HG03280 (cell line): ENCODE results near the gene NUDT16.
"Not testable (repeated sequence)": the region's sequence is repeated elsewhere in the genome, so short reads cannot be mapped to it uniquely, and the experiment has no call there.

ENCODE experiments used
- ATAC-seq: cut with Tn5 transposase; IDR thresholded peaks from one replicate; pipeline ENCODE4 v1.9.1; 2021; ENCODE audit warnings: mild to moderate bottlenecking, moderate library complexity; ENCODE audit not compliant: unreplicated experiment

NUDT16 gene

GRCh38 chr3:131381445-131382291 lies at the start of gene NUDT16:
NUDT16 (plus strand) TSS chr3:131381774; CDS start chr3:131381805, 31 bp downstream.
- ATAC-seq = peak; percentile 99

DNA sequence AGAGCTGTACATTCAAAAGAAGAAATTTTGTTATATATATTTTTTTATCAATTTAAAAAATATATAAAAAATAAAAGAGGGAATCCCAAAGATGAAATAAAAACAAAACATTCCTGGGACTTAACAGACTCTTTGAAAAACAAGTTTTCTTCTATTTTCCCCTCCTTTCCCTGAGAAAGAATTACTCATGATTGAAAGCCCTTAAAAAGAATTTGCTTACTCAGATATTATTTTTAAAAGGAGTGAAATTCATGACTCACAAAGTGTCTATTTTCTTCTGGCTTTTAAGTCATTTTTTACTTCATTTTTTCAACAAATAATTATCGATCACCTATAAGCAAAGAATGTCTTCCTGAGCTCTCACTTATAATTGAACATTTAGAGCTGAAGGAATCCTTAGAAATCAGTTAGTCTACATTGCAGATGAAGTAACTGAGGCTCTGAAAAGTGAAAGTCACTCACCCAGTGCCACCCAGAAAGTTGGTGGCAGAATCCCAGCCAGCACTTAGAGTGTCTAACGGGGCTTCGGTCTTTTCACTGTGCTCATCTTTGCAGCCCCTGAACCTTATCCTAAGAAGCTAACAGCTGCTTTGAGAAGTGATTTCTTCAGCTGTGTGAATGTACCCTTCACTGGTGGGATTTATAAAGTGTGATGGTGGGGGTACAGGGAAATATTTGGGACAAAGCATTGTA lies 42.5 kb upstream of the NUDT16 start:
- no peak for ATAC-seq

- no peak for ATAC-seq
Observed at GRCh38 chr3:131341761-131342160, 39.8 kb upstream of the NUDT16 start.

DNA sequence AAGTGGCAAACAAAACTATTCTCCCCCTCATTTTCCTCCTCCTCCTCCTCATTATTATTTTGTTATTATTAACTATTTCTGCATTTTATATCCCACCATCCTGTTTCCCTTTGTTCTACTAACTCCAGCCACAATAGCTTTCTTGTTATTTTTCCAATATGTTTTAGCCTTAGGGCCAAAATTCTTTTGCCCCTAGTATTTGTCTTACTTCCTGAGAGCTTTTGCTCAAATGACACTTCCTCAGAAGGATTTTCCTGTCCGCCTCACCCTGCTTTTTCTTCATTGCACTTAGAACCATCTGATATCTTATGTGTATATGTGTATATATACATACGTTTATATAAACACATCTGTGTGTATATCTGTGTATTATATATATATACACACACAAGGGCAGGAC lies 32.7 kb upstream of the NUDT16 start:
- no peak for ATAC-seq

- no peak for ATAC-seq
Observed at GRCh38 chr3:131349454-131349853, 32.1 kb upstream of the NUDT16 start.

GRCh38 chr3:131349946-131350347 lies 31.6 kb upstream of the NUDT16 start:
- ATAC-seq = no peak

- no peak for ATAC-seq
Observed at GRCh38 chr3:131350506-131350905, 31.1 kb upstream of the NUDT16 start.

DNA sequence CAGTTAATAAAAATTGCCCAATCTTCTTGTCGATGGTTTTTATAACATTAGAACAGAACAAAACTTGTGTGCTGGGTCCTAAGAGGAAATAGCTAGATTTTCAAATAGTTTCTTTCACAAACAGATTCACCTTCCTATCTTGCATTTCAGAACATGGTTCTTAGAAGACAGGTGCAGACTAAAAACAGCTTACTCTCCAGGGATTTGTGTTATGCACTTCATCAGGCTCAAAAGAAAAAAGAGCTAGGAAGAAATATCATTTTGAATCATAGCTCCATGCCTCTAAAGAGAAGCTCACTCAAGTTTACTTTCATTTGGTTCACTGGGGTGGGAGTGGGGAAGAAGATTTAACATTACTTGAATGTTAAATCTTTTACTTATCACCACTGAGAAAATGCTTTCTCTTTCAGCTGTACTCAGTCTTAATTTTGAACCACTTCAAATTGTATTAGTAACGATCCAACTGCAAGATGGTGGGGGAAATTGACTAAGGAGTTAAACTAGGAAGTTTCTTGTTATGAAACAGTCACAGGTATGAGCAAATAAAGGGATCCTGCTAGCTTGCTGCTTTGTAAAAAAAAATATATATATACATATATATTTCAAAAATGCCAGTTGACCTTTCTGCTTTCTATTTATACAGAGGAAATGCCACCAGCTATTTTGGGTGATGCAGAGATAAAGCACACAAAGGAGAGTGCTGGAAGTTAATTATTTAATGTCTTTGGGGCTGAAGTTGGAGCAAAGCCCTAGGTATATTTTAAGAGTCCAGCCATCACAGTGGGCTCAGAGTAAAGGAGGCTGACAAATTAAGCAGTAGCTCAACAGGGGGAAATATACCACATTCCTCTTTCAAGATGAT lies 28.3 kb upstream of the NUDT16 start:
- no peak for ATAC-seq

DNA sequence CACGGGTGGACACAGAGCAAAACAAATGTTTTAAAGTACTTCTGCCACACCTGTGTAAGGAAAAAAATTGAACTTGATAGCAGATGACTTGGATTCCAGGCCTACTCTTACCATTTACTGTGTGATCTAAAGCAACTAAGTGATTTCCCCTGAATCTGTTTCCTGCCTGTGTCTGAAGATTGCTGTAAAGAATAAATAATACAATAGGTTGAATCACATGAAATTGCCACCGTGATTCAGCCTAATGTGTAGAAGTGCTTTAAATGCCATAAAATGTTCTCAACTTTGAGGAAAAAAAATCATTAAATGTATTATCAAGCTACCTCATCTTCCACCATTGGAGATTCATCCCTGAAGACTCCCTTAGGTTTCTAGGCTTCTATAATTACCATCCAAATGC lies 27.6 kb upstream of the NUDT16 start:
- ATAC-seq = no peak

- no peak for ATAC-seq
Observed at GRCh38 chr3:131356006-131356595, 25.5 kb upstream of the NUDT16 start.

DNA sequence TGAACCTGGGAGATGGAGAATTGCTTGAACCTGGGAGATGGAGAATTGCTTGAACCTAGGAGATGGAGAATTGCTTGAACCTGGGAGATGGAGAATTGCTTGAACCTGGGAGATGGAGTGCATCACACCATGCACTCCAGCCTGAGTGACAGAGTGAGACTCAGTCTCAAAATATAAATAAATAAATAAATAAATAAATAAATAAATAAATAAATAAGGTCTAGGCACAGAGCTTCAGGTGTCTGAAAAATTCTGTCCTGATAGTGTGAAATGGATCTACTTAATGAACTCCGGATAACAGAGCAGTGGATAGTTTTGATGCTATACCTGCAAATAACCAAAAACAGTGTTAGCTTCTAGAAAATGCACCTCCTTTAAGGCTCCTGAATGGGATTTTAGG lies 24.3 kb upstream of the NUDT16 start:
- no peak for ATAC-seq

DNA sequence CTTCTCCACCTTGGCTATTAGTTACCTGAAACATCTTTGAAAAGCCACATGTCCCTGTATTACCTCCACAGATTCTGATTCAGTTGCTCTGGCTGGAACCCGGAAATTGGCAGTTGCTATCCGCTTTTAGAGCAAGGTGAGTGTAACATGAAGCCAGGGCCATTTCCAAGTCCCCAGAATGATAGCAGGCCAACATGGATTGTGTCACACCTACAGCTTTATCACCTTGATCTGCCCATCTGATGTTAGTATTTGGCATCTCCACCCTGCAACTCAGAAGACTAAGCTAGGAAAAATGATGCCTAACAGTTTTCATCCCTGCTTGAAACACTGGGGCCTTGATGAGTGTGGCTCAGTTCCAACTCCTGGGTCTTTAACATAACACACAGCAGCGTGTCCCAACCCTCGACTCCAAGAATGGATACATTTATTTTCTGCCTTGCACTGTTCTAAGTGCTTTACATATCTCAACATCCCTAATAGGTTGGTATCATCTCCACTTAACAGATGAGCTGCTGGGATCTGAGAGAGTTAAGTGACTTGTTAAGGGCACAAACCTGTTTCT lies 21.3 kb upstream of the NUDT16 start:
- ATAC-seq = no peak

GRCh38 chr3:131361066-131361463 lies 20.5 kb upstream of the NUDT16 start:
- not testable (repeated sequence) for ATAC-seq

GRCh38 chr3:131361464-131362421 lies 19.8 kb upstream of the NUDT16 start:
- no peak for ATAC-seq

- no peak for ATAC-seq
Observed at GRCh38 chr3:131363275-131363674, 18.3 kb upstream of the NUDT16 start.

DNA sequence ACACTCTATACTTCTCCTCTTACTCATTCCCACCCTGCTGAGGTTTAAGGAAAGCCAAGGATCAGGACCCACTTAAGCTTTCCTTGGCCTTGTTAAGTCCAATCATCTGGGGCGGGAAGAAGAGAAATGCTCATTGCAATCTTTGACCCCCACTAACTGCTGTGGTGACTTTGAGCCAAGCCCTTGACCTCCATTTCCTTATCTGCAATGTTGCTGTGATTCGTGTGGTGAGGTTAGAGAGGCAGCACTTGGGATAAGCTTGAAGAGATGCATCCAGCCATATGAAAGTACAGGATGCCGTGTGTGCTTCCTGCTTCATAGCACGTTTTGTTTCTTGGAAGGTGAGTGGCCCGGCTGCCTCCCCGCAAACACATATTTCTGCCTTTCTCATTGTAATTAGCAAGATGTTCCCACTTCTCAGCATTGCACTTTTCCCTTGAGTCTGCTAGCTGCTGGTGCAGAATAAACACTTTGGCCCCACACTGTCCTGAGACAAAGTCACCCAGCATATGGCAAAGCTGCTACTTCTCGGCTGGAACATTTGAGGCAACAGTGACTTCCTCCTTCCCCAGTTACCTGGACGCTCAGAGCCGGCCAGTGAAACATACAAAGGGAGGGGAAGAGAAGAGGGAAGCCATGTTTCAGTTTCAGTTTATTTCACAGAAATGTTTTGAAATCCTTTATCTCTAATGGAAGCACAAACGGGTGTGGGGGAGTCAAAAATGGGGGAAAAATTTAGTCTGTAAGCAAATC lies 10.5 kb upstream of the NUDT16 start:
- ATAC-seq = no peak

DNA sequence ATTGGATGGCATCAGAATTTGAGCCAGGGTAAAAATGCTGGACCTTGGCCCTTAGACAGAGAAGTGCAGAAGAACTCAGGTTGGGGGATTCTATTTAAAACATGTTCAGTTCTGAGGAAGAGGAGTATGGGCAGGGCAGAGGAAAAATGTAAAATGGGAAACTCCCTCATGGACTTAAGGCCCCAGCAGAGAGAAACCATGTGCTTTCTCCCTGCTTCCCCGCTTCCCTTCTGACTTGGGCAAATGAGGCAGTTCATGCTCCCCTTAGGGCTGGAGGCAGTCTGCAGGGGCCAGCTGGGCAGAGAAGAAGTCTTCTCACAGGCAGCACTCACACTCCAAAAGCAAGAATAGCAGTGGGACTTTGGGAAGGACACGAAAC lies 9.9 kb upstream of the NUDT16 start:
- no peak for ATAC-seq

DNA sequence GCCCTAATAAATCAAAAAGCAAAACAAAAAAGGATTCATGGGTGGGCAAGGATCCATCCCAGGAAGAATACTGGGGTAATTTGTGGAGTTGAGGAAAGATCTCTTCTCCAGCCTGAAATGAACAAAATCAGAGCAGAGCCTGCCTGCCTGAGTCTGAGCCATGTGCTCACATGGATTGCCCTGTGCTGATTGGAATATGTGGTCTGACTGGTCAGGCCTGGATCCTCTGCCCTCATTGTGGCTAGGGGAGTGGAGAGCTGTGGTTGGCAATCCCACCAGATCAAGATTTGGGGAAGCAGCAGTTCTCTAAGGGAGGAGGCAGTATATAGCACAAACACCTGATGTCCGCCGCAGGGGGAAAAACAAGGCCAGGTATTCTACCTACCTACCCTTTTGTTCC lies 6.8 kb upstream of the NUDT16 start:
- ATAC-seq = no peak
